GM08714 (cell line): ENCODE data around the gene SLC2A1.

Source experiments
- H3K4me3 ChIP-seq: fragments of 200-500 bp; sonication (Bioruptor generic); 2 replicates; pipeline ENCODE4 v1.5.1; 2014; ENCODE audit warnings: mild to moderate bottlenecking, low read length, inconsistent platforms
- ZNF274 ChIP-seq: IDR thresholded peaks from 2 replicates; pipeline ENCODE4 v1.6.1; 2012; ENCODE audit warnings: mild to moderate bottlenecking, low read depth, low read length

Gene SLC2A1

GRCh38 chr1:42971841-42972291 is 13.2 kb upstream of the SLC2A1 start:
- H3K4me3 ChIP-seq, result no peak overlapping the region
- no peak for TF ChIP-seq ZNF274

GRCh38 chr1:42970143-42970542 is 11.5 kb upstream of the SLC2A1 start:
- H3K4me3 ChIP-seq, result no peak overlapping the region
- no peak for TF ChIP-seq ZNF274

- no peak for TF ChIP-seq ZNF274
Measured at GRCh38 chr1:42968654-42969053, 10.0 kb upstream of the SLC2A1 start.

GRCh38 chr1:42966688-42967612 is 8.3 kb upstream of the SLC2A1 start:
- H3K4me3 ChIP-seq, result no peak overlapping the region
- no peak for TF ChIP-seq ZNF274

More at GRCh38 chr1:42968654-42969053, 10.0 kb upstream of the SLC2A1 start:
- H3K4me3 ChIP-seq, result no peak overlapping the region

GRCh38 chr1:42965378-42965777 is 6.7 kb upstream of the SLC2A1 start:
- TF ChIP-seq ZNF274, result no peak

GRCh38 chr1:42964044-42964812 is 5.6 kb upstream of the SLC2A1 start:
- no peak for TF ChIP-seq ZNF274
- no peak overlapping the region for H3K4me3 ChIP-seq

More at GRCh38 chr1:42965378-42965777, 6.7 kb upstream of the SLC2A1 start:
- no peak overlapping the region for H3K4me3 ChIP-seq

GRCh38 chr1:42963378-42964043 is 4.8 kb upstream of the SLC2A1 start:
- no peak overlapping the region for H3K4me3 ChIP-seq
- no peak for TF ChIP-seq ZNF274

GRCh38 chr1:42962641-42963377 is 4.1 kb upstream of the SLC2A1 start:
- TF ChIP-seq ZNF274, result no peak
- H3K4me3 ChIP-seq, result no peak overlapping the region

- TF ChIP-seq ZNF274, result no peak
- H3K4me3 ChIP-seq, result no peak overlapping the region
Measured at GRCh38 chr1:42961312-42962091, 2.8 kb upstream of the SLC2A1 start.

- TF ChIP-seq ZNF274, result no peak
- no peak overlapping the region for H3K4me3 ChIP-seq
Measured at GRCh38 chr1:42960566-42961311, 2.1 kb upstream of the SLC2A1 start.

- no peak for TF ChIP-seq ZNF274
- no peak overlapping the region for H3K4me3 ChIP-seq
Measured at GRCh38 chr1:42960122-42960390, 1.4 kb upstream of the SLC2A1 start.

- peak overlapping the region; percentile 74 for H3K4me3 ChIP-seq
- no peak for TF ChIP-seq ZNF274
Measured at GRCh38 chr1:42957880-42958487, 684 bp downstream of the SLC2A1 start.
